Nephron progenitor cell (in vitro differentiated cells): ENCODE data around the gene KRT86.

Experiments used
- DNase-seq: peaks from one replicate; pipeline ENCODE4 v3.0.0; 2021
- H3K27ac Mint-ChIP-seq: 2 replicates; pipeline ENCODE4 v1.8.0; 2021; ENCODE audit warnings: mild to moderate bottlenecking, moderate library complexity, mixed read lengths
- H3K27me3 Mint-ChIP-seq: 2 replicates; pipeline ENCODE4 v1.8.0; 2021; ENCODE audit warnings: mild to moderate bottlenecking, low read depth, mixed read lengths; ENCODE audit not compliant: poor library complexity
- H3K36me3 Mint-ChIP-seq: 2 replicates; pipeline ENCODE4 v1.8.0; 2021; ENCODE audit warnings: low read depth, mixed read lengths
- H3K4me1 Mint-ChIP-seq: 2 replicates; pipeline ENCODE4 v1.8.0; 2021; ENCODE audit warnings: mixed read lengths
- H3K4me3 Mint-ChIP-seq: 2 replicates; pipeline ENCODE4 v1.8.0; 2021; ENCODE audit warnings: mild to moderate bottlenecking, moderate library complexity, mixed read lengths
- H3K9me3 Mint-ChIP-seq: 2 replicates; pipeline ENCODE4 v1.8.0; 2021; ENCODE audit warnings: mild to moderate bottlenecking, moderate library complexity, mixed read lengths
- CTCF ChIP-seq: fragments of 200-600 bp; sonication (generic); IDR thresholded peaks from 2 replicates; pipeline ENCODE4 v1.5.0; 2021; ENCODE audit warnings: antibody characterized with exemption

Gene KRT86

DNA sequence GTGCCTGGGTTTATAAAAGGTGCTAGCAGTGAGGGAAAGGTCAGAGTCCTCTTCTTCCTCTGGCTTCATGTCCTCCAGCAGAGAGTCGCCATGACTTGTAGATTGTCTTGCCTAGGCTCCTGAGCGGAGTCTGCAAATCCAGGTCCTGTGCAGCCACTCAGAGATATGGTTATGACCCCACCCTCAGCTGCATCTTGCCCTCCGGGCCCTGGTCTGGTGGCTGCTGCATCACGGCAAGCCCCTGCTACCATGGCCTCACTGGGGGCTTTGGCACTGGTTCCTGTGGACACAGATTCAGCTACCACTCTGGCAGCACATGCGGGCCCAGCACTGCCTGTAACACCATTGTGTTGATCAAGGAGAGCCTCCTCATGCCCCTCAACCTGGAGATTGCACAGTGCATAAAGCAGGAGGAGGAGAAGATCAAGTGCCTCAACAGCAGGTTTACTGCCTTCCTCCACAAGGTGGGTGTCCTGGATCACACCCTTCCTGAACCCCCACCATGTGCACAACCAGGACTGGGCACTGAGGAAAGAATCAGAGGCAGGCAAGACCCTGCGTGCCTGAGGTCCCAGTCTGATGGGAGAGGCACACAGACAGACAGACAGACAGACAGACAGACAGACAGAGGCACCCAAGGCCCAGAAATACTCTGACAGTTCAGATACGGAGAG, 10.5 kb upstream of the KRT86 start:
- TF ChIP-seq CTCF: no peak
- DNase-seq: no peak
- Mint-ChIP-seq H3K36me3 (peaks cover 10% of the 10 kb centered on the region), H3K9me3 (peaks cover 41% of the 10 kb centered on the region), H3K4me3 (no peak overlapping the region), H3K27me3 (peaks cover 28% of the 10 kb centered on the region), H3K27ac (peak overlapping the region; percentile 57), H3K4me1 (peaks cover 31% of the 10 kb centered on the region)

- H3K27ac Mint-ChIP-seq: peak overlapping the region; percentile 57
- no peak for TF ChIP-seq CTCF
- H3K36me3 Mint-ChIP-seq: peaks cover 10% of the 10 kb centered on the region
- H3K27me3 Mint-ChIP-seq: peaks cover 26% of the 10 kb centered on the region
- peaks cover 36% of the 10 kb centered on the region for H3K9me3 Mint-ChIP-seq
- no peak overlapping the region for H3K4me3 Mint-ChIP-seq
- peaks cover 31% of the 10 kb centered on the region for H3K4me1 Mint-ChIP-seq
- no peak for DNase-seq
Observed at GRCh38 chr12:52264435-52264825, 10.0 kb upstream of the KRT86 start.

DNA sequence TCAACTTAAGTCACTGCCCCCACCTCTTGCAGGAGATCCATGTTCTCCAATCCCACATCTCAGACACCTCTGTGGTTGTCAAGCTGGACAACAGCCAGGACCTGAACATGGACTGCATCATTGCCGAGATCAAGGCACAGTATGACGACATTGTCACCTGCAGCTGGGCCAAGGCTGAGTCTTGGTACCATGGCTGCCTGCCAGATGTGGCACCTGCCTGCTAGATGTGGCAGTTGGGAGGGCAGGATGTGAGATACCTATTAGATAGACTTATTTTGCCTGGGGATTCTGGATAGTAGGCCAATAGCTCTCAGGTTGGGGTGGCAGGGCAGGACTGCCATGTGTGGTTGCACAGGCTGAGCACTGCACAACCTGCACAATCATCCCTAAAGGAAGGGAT, 7.9 kb upstream of the KRT86 start:
- H3K36me3 Mint-ChIP-seq: peaks cover 3% of the 10 kb centered on the region
- DNase-seq: no peak
- peaks cover 26% of the 10 kb centered on the region for H3K27me3 Mint-ChIP-seq
- H3K4me1 Mint-ChIP-seq: peaks cover 12% of the 10 kb centered on the region
- no peak for TF ChIP-seq CTCF
- no peak overlapping the region for H3K4me3 Mint-ChIP-seq
- H3K27ac Mint-ChIP-seq: no peak overlapping the region
- H3K9me3 Mint-ChIP-seq: peaks cover 15% of the 10 kb centered on the region

- Mint-ChIP-seq H3K27ac (no peak overlapping the region), H3K4me3 (no peak overlapping the region), H3K4me1 (peaks cover 7% of the 10 kb centered on the region), H3K9me3 (peaks cover 9% of the 10 kb centered on the region), H3K27me3 (peaks cover 29% of the 10 kb centered on the region), H3K36me3 (no peaks in the 10 kb centered on the region)
- no peak for TF ChIP-seq CTCF
- DNase-seq: no peak
Observed at GRCh38 chr12:52267266-52267665, 7.2 kb upstream of the KRT86 start.

DNA sequence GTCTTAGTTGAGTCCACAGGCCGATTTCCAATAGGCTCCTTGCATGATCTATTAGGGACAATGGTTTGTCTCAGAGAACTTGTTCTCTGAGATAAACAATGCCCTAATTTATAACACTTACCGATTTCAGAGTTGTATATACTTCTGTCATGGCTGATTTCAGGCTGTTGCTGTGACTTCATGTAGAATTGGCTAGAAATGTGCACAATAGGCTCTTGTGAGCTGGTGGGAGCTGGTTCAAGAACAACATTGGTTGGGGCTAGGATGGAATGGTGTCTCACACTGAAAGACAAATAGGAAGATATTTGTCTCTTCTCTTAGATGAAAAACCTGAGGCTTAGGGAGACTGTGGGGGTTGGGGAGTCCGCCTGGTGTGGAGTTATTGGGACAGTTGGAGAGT, 6.7 kb upstream of the KRT86 start:
- peaks cover 7% of the 10 kb centered on the region for H3K4me1 Mint-ChIP-seq
- peaks cover 29% of the 10 kb centered on the region for H3K27me3 Mint-ChIP-seq
- no peaks in the 10 kb centered on the region for H3K36me3 Mint-ChIP-seq
- H3K9me3 Mint-ChIP-seq: peaks cover 5% of the 10 kb centered on the region
- TF ChIP-seq CTCF: no peak
- DNase-seq: no peak
- H3K4me3 Mint-ChIP-seq: no peak overlapping the region
- H3K27ac Mint-ChIP-seq: no peak overlapping the region

GRCh38 chr12:52268212-52268611, 6.2 kb upstream of the KRT86 start:
- no peak for TF ChIP-seq CTCF
- peaks cover 7% of the 10 kb centered on the region for H3K4me1 Mint-ChIP-seq
- H3K4me3 Mint-ChIP-seq: no peak overlapping the region
- no peak for DNase-seq
- no peak overlapping the region for H3K27ac Mint-ChIP-seq
- no peaks in the 10 kb centered on the region for H3K36me3 Mint-ChIP-seq
- peaks cover 33% of the 10 kb centered on the region for H3K27me3 Mint-ChIP-seq
- no peaks in the 10 kb centered on the region for H3K9me3 Mint-ChIP-seq
